Measurements from ENCODE around the gene VPS26B.
"Not testable (repeated sequence)": the region's sequence is repeated elsewhere in the genome, so short reads cannot be mapped to it uniquely, and the experiment has no call there.

The VPS26B gene

GRCh38 chr11:134283461-134284230 lies 59.2 kb downstream of the VPS26B start:
- no peak for DNase-seq

- not testable (repeated sequence) for DNase-seq
Measured at GRCh38 chr11:134284349-134284748, 59.9 kb downstream of the VPS26B start.

- DNase-seq: no peak
Measured at GRCh38 chr11:134287561-134287960, 63.1 kb downstream of the VPS26B start.

GRCh38 chr11:134288486-134288885 lies 64.0 kb downstream of the VPS26B start:
- no peak for DNase-seq

GRCh38 chr11:134289167-134289566 lies 64.7 kb downstream of the VPS26B start:
- no peak for DNase-seq

- DNase-seq: no peak
Measured at GRCh38 chr11:134289789-134290188, 65.3 kb downstream of the VPS26B start.

- DNase-seq: no peak
Measured at GRCh38 chr11:134290646-134291045, 66.2 kb downstream of the VPS26B start.

- no peak for DNase-seq
Measured at GRCh38 chr11:134291196-134291595, 66.7 kb downstream of the VPS26B start.

GRCh38 chr11:134292661-134293060 lies 68.2 kb downstream of the VPS26B start:
- DNase-seq: no peak

GRCh38 chr11:134293119-134294113 lies 68.9 kb downstream of the VPS26B start:
- DNase-seq: no peak

GRCh38 chr11:134294664-134295063 lies 70.2 kb downstream of the VPS26B start:
- no peak for DNase-seq
